Activated T-cell treated with anti-CD3 and anti-CD28 coated beads for 48 hours (primary cell): Measurements from ENCODE around the gene BRD3OS.

ENCODE experiments used
- DNase-seq: peaks from one replicate; pipeline ENCODE4 v3.0.0-alpha.2; 2020; ENCODE audit warnings: low read depth

Gene BRD3OS

DNA sequence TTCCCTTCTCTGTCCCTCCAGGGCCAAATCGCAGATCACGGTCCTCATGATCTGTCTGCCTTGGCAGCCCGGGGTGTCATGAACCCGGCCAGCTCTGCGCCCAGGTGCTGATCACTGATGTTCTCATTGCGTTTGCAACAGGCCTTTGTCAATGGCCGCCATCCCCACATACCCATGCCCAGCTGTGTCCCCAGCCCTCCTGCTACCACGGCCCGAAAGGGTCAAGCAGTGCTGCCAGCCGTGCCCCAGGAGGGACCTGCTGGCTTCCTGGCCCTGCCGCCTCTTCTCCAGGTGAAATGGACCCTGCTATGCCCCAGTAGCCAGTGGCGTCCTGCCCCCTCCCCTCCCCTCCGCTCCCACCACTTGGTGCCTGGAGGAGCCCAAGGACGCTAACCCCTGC is 20.4 kb upstream of the BRD3OS start:
- no peak for DNase-seq

DNA sequence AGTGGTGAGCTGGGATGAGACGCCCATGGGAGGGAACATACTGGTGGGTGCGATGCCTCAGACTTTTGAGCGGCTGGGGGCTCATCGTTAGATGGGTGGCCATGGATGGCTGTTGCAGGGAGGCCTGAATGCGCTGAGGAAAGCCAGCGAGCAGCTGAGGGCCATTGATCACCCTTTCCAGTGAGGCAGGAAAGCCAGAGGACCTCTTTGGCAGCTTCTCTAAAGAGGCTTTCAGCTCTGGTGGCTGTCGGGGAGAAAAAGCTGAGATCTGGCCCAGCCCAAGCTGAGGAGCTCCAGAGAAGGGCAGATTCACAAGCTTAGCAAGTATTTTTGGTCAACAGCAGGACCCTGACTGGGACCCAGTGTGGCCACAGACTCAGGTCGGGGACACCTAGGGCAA is 19.9 kb upstream of the BRD3OS start:
- DNase-seq: no peak

DNA sequence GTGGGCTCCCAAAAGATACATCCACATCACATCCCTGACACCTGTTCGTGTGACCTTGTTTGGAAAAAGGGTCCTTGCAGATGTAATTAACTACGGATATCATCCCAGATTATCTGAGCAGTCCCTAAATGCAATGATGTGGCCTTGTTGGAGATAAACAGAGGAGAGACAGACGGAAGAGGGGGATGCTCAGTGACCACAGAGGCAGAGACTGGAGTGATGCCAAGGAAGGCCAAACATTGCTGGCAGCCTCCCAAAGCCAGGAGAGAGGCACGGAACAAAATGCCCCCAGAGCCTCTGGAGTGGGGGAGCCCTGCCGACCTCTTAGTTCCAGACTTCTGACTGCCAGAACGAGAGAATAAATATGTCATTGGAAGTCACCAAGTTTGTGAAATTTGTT is 18.1 kb upstream of the BRD3OS start:
- no peak for DNase-seq

DNA sequence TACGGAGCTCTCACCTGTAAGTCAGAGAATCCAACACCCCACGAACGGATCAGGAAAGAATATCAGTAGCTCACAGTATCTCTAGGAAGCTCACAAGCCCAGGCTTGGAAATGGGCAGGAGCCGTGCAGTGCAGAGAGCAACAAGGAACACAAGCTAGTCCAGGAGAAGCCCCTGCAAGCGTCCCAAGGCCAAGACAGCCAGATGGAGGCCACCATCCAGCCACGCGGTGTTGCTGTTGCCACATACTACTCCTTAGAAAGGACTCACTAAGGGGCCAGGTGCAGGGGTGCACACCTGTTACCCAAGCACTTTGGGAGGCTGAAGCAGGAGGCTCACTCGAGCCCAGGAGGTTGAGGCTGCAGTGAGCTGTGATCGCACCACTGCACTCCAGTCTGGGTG is 17.7 kb upstream of the BRD3OS start:
- no peak for DNase-seq

DNA sequence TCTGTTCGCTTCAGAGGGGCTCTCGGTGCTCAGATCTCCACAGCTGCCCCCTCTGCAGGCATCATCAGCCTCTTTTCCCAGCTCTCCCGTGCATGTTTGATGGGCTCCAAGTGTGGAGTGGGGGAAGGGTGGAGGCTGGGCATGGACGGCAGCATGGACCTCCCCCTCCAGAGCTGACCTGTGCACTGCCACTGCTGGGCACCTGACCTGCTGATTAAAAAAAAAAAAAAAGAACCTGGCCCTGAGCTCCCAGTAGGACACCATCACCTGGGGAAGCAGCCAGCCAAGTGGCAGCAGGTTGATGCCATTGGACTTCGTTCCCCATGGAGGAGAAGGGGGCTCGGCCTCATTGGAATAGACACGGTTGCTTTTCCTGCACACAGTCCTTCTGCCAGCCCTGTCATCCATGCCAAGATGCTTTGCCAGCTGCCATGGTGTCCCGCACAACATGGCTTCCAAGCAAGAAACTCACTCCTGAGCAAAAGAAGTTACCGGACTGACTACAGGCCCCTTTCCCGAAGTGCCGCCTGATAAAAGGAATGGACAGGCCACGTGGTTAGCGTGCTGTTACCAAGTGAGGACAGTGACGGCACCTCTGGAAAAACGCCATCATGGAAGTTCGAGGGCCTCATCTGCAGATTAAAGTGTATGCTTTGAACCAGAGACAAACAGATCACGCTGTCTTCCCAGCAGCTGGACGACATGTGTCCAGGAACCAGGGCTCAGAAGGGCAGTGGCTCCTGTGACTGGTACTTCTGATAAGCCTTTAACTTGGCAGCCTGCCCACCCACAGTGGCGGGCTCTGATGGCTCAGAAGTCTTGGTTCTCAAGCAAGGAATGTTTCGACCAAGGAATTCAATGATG is 14.7 kb upstream of the BRD3OS start:
- DNase-seq: no peak

DNA sequence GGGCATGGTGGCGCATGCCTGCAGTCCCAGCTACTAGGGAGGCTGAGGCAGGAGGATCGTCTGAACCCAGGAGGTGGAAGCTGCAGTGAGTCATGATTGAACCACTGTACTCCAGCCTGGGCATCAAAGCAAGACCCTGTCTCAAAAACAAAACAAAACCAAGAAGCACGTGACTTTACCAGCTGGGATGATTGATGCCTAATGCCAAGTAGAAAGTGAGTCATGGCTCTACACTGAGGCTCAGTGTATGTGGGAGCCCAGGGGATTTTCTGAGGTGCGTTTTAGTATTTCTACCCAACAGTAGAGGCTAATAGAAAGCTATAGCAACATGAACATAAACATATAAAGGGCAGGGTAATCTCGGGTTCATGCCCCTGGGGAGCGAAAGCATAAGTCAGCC is 13.9 kb upstream of the BRD3OS start:
- DNase-seq: no peak

DNA sequence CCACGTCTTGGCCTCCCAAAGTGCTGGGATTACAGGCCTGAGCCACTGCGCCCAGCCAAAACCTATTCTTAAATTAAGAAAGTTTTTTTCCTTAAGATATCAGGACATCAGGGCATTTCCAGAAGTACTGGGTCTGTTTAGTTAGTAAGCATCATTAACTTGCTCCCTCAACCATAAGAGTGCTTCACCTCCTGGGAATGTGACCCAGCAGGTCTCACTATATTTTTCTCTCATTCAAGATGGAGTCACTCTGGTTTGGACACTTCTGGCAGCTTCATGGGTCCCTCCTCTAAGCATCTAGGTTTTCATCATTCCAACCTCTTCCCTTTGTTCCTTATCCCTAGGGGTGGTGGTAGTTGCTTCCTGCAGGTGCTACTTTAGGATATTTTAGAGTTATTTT is 10.3 kb upstream of the BRD3OS start:
- DNase-seq: no peak

DNA sequence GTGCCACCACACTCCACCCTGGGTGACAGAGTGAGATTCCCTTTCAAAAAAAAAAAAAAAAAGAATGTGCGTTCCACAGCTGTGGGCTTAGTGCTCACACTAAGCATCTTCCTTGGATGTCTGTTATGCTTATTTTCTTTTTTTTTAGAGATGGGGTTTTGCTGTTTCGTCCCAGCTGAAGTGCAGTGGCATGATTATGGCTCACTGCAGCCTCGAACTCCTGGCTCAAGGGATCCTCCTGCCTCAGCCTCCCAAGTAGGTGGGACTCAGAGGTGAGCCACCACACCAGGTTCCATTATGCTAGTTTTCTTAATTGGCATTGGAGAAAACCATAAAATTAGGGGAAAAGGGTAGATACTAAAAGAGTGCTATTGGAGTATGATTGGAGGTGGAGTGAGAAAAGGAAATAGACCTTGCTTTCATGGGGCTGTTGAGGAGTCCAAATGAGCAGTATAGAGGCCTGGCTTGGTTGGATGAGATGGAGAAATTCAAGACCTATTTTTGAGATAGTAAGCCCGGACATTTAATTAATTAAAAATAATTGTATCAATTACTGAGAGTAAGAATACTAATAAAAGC is 978 bp upstream of the BRD3OS start:
- no peak for DNase-seq

DNA sequence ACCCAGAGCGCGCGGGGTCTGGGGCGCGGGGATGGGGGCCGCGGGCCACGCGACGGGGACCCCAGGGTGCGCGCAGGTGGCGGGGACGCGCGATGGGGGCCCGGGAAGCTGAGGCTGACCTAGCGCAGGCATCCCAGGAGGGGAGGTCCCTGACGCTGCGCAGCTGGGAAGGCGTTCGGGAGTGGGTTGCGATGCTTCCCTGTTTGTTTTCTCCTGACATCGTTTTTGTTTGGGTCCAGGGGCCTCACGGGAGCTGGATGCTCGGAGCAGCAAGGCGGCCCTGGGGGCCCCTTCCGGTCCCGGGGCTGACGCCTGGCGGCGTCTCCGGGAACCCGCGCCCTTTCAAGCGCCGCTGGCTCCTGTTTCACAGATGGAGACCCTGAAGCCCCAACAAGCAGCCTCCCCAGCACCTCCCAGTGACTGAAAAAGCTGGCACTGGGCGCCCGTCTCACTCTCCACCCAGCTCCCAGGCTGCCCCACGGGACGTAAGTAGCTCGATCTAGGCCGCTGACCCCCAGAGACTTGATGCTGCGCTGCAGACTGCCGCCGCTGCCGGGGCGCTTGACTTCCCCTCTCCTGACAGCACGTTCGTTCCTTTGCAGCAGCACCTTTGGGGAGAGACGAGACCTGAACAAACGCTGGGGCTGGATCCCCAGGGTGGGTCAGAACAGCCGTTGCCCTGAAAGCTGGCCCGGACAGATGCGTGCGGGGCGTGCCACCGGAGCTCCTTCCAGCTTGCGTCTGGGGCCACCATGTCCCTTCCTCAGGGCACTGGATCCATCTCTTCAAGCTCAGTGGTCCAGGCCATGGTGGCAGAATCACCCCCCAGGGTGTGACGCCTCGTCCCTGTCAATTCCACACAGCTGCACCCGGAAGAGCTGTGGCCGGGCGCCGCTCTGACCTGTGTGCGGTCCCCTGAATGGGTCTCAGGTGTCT is 593 bp downstream of the BRD3OS start:
- DNase-seq: peak; percentile 53

DNA sequence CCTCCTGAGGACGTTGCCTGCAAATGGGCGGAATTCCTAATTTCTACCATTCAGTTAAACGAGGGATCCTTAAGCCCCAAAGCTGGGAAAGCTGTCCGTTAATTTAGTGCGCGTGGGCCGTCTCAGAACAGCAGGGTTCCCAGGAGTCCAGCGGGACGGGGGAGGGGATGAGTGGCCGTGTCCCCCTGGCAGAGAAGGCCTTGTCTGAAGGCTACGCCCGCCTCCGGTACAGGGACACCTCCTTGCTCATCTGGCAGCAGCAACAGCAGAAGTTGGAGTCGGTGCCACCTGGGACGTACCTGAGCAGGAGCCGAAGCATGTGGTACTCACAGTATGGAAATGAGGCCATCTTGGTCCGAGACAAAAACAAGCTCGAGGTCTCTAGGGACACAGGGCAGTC is 1.3 kb downstream of the BRD3OS start:
- no peak for DNase-seq

DNA sequence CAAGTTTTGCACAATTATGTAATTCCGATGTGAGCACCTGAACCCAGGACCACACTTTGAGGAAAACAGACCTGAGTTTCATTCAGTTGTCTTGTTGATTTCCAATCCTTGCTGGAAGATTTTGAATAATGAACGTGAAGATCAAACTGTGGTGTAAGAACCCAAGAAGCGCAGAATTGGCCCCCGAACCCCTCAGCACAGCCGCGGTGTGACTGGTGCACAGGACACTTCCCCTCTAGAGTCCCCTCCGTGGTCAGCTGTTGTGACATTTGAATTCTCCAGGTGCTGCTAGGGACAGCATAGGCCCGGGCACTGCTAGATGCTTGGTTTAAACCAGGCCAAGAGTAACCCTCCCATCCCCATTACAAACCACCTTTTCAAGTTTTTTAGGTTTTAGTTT is 1.7 kb downstream of the BRD3OS start:
- DNase-seq: no peak

DNA sequence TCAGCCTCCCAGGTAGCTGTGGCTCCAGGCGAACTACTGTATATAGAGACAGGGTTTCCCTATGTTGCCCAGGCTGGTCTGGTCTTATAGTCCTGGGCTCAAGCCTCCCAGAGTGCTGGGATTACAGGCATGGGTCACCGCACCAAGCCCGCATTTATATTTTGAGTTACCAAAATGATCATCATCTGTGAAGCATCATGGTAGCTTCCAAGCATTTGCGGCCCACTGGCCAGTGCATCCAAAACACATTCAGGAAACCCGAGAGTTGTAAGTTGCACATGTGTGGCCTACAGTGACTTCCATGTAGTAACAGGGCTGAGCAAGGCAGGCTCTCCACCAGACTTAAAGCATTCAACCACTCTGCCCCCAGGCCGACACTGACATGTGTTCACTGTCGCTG is 2.3 kb downstream of the BRD3OS start:
- no peak for DNase-seq

DNA sequence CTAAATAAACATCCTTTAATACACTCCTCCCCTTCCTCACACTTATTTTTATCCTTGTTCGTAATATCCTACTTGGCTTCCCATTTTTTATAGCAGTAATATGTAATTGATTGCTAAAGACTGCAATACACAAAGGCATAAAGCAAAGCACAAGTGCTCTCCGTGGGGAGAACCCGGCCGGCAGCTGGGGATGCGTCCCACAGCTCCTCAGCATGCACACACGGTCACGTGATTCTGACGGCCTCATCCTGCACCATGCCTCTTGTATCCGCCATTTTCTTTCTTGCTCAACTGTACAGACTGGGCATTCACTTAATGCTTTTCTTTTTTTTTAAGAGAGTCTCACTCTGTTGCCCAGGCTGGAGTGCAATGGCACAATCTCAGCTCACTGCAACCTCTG is 2.8 kb downstream of the BRD3OS start:
- DNase-seq: no peak

DNA sequence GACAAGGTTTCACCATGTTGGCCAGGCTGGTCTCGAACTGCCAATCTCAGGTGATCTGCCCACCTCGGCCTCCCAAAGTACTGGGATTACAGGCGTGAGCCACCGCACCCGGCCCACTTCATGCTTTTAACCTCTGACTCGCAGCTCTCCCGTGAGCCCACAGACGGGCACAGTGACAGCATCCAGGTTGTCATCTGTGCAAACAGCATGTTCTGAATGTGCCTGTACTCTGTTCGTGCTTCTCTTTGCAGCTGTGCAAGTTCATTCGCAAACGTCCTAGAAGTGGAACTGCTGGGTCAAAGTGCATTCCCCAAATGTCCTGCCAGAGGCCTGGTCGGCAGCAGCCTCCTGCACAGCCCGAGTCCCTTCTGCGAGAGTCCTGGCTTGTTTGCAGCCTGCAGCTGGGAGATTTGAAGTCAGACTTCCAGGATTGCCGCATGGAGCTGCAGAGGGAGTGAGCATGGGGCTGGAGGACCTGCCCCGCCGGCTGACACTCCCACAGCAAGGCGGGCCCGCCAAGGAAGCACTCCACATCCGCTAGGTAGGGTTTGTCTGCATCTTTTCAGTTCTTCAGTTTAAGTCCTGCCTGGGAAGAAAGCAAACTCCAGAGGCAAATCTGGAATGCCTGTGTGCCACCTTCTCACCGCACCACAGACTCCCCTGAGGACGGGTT is 3.4 kb downstream of the BRD3OS start:
- DNase-seq: no peak

DNA sequence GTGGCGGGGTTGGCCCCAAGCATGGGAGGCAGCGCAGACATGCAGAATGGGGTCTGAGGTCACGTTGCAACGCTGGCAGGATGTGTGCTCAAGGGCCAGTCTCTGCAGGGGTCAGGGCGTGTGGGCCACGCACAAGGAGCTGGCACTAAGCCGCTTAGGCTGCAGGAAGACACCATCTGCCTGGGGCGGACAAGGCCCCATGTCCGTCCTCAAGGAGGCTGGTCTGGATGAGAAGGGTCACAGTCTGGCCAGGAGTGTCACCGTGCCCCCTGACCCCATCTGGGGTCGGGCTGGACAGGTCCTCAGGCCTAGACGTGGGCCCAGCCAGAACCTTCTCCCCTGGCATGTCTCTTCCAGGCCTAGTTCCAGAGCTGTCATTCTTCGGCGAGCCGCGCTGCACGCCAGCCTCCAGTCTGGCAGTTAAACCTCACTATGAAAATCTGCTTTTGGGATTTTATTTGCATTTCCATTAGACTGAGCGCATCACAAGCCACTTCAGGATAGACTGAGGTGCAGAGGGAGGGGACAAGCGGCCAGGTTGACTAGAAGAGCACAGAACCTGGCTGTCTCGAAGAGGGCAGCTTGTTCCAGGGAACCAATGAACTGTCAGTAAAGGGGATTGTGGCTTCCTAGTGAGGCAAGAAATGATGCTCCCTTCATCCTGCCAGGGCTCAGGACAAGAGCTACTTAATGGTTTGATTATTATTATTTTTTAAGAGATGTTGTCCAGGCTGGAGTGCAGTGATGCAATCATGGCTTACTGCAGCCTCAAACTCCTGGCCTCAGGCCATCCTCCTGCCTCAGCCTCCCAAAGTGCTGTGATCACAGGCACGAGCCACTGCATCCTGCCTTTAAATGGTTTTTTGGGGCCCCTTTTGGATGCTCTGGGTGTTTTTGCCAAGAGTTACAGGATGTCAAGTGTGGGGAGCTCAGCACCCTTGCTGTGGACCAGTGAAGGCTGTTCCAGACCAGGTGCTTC is 4.3 kb downstream of the BRD3OS start:
- no peak for DNase-seq

DNA sequence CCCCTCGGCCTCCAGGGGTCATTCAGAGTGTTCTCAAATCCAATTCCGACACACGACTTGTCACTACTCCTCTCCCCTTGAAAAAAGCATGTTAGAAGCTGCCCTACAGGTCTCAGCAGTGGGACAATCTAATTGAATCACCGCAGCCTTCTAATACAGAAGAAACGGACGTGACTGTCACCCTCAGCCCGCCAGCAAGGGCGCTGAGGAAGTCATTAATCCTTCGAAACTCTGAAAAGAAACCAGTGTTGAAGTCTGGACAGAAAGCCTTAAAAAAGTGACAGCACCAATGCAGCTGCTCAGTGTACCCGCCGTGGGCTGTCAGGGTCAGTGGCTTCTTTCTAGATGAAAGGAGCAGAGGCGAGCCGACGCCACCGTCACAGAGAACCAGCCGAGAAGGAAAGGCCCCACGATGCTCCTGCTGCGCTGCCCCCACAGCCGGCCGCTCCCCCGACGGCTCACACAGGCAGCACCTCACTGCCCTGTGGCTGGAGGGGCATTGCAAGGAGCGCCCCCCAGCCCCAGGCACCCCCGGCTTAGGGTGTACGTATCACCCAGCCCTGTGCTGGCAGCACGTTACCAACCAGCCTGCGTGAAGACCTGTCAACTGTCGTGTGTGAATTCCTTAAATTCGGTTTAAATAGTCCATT is 5.7 kb downstream of the BRD3OS start:
- DNase-seq: no peak

DNA sequence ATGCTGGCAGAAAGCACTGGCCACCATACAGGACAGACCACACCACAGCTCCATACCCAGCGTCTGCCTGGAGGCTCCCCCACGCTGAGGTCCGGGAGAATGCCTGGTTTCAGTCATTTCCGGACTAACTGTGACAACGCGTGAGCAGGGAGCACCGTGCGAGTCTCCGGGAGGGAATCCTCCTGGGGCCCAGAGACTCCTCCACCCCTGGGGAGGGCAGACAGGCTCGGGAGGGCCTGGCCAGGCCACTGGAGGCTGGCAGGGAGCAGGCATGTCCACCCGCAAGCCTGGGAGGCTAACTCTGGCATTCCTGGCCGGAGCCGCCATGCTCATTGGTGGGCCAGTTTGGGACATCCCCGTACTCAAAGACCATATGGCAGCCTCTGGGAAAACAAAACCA is 6.5 kb downstream of the BRD3OS start:
- no peak for DNase-seq

DNA sequence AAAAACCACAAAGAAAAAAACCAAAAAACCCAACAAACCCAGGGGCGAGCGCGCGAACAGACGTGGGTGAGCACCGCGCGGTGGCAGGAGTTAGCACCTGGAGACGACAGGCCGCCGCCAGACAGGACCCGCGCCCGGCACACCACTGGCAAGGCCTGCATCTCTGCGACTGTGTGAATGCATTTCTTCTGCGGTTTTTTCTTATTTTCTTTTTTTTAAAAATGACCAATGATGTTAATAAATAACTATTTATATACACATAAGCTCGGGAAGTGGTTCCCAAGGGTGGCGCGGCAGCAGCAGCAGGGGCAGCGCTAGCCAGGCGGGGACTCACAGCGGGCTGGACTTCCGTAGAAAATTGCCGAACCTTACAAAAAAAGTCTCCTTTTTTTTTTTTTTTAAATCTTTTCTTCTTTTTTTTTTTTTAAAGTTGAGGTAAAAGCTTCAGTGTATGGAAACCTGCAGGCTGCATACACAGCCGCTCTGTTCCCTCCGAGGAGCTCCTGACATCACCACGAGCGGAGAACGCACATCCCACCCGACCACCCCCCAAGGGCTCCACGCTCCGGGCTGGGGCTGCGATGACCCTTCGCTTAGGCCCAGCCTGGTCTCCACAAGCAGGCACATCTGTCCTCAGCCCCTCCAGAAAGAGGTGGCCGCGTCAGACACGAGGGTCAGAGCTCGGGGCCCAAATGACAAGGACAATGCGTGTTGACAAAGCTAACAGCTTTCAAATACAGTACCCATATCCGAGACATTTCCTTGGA is 7.4 kb downstream of the BRD3OS start:
- no peak for DNase-seq

DNA sequence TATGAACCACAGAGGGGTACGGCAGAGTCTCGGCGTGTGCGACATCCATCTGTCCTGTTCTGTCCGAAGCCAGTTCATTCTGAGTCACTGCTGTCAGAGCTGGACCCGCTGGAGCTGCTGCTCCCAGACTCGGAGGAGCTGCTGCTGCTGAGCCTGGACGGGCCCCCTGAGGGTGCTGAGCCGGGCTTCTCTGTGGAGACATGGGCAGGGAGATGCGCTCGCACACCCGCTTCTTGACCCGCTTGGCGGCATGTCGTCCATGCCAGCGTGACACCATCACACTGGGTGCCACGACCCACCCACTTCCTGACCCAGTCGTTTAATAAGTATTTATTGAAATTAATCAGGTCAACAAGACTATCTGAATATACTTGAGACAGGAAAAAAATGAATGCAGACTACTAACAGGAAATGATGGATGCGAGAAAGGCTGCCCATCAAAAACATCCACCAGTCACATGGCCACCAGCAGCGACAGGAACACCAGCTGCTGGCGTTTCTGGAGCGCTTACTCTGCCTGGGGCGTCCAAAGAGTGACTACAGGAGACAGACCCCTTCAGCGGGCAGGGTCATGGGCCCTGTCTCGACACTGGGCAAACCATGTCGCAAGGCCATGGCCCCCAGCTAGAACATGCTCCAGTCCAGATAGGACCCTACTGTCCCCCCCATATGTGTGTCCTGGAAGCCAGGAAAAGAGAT is 8.4 kb downstream of the BRD3OS start:
- no peak for DNase-seq
